Amniotic stem cell (primary cell): Measurements from ENCODE around the gene ANAPC5.
"Not testable (repeated sequence)": the region's sequence is repeated elsewhere in the genome, so short reads cannot be mapped to it uniquely, and the experiment has no call there.

Experiments used
- DNase-seq: peaks from one replicate; lab custom pipeline; 2025; lab: John Stamatoyannopoulos, UW

ANAPC5 gene

GRCh38 chr12:121310231-121310630 lies 42.0 kb downstream of the ANAPC5 start:
- not testable (repeated sequence) for DNase-seq

- DNase-seq: not testable (repeated sequence)
These were observed 44.8 kb downstream of the ANAPC5 start for GRCh38 chr12:121307397-121307796.

- DNase-seq: no peak
These were observed 47.9 kb downstream of the ANAPC5 start for GRCh38 chr12:121304306-121304705.

GRCh38 chr12:121301876-121302275 lies 50.3 kb downstream of the ANAPC5 start:
- no peak for DNase-seq

- no peak for DNase-seq
These were observed 52.0 kb downstream of the ANAPC5 start for GRCh38 chr12:121300083-121300819.

GRCh38 chr12:121299662-121300061 lies 52.5 kb downstream of the ANAPC5 start:
- no peak for DNase-seq

GRCh38 chr12:121298411-121298810 lies 53.8 kb downstream of the ANAPC5 start:
- DNase-seq: not testable (repeated sequence)

- DNase-seq: no peak
These were observed 54.7 kb downstream of the ANAPC5 start for GRCh38 chr12:121297435-121297991.

GRCh38 chr12:121296618-121297434 lies 55.4 kb downstream of the ANAPC5 start, which contains the start of gene CAMKK2:
TSS of gene CAMKK2 (minus strand) at chr12:121296709. CDS start at chr12:121274526, 22,183 bp downstream.
- DNase-seq: peak; percentile 55

GRCh38 chr12:121295746-121296617 lies 56.2 kb downstream of the ANAPC5 start:
- no peak for DNase-seq

GRCh38 chr12:121295116-121295745 lies 57.0 kb downstream of the ANAPC5 start:
- DNase-seq: no peak

- no peak for DNase-seq
These were observed 57.9 kb downstream of the ANAPC5 start for GRCh38 chr12:121294151-121294889.

- no peak for DNase-seq
These were observed 58.6 kb downstream of the ANAPC5 start for GRCh38 chr12:121293603-121294002.

- DNase-seq: no peak
These were observed 61.8 kb downstream of the ANAPC5 start for GRCh38 chr12:121290410-121290809.

GRCh38 chr12:121289962-121290361 lies 62.2 kb downstream of the ANAPC5 start:
- DNase-seq: no peak

- no peak for DNase-seq
These were observed 63.2 kb downstream of the ANAPC5 start for GRCh38 chr12:121288986-121289385.

- no peak for DNase-seq
These were observed 63.9 kb downstream of the ANAPC5 start for GRCh38 chr12:121288158-121288845.

GRCh38 chr12:121287267-121287954 lies 64.8 kb downstream of the ANAPC5 start:
- DNase-seq: no peak

GRCh38 chr12:121285856-121286255 lies 66.4 kb downstream of the ANAPC5 start:
- no peak for DNase-seq
